Fibroblast of peridontal ligament (primary cell): ENCODE data around the gene NGFR.

ENCODE experiments used
- DNase-seq: peaks from one replicate; pipeline ENCODE4 v3.0.0-alpha.2; 2010; ENCODE audit errors: extremely low read depth

NGFR gene

DNA sequence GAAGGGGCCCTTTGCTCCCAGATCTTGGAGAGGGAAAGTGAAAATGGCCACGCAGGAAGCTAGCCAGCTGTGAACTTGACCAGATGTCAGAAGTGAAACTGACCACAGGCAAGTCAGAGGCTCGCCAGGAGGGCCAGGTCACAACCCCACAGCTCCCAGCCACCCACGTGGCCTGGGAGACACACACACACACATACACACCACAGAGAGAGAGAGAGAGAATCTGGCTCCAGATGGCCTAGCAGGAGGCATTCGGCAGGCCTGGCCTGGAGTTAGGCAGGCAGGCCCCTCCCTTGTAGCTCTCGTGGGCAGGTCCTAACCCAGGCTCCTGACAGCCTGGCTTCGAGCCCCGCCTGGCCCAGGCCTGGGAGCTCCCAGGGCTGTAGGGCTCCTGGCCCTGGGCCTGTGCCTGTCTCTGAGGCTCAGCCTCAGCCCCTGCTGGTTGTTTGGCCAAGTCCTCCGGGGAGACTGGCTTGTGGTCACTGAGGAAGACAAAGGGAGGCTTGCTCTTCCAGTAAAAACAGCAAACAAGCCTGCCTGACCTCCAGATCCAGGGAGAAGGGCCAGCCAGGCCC is 20.2 kb downstream of the NGFR start:
- DNase-seq = peak; percentile 97

DNA sequence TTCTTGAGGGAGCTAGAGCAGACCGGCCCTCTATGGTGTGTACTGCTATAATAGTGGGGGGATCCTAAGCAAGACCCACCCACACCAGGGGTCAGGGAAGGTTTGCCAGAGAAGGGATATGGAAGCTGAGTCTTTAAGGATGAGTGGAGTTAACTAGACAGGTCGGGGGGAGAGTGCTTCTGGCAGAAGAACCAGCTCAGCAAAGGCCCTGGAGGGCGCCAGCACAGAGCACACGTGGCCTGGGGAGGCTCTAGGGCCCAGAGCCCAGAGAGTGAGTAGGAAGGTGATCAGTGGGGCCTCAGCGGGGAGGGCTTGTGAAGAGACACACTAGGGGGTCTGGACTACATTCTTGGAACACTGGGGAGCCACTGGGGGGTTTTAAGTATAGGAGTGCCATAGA is 21.1 kb downstream of the NGFR start:
- DNase-seq = no peak

DNA sequence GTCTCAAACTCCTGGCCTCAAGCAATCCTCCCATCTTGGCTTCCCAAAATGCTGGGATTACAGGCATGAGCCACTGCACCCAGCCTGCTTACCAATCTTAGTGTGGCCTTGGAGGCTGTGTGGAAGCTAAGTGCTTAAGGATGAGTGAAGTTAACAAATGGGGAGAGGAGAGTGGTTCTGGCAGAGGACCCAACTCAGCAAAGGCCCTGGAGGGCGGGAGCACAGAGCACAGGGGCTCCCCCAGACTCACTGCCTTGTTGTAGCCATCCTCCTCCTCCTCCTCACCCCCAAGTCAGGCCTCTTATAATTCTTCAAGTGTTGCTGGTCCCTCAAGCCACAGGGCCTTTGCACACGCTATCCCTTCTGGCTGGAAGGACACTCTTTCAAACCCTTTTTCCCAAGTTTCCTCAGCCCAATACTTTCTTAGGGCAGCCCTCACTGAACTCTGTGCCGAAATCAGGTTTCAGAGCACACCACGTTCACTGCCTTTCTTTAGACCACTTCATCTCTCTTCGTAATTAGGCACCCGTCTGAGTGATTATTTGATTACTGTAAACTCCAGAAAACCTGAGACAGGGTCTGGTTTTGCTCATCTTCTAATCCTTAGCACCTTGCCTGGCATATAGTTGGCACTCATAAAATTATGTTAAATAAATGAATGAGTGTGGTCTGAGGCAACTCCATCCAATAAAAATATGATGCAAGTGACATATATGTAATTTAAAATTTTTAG is 23.4 kb downstream of the NGFR start:
- no peak for DNase-seq

DNA sequence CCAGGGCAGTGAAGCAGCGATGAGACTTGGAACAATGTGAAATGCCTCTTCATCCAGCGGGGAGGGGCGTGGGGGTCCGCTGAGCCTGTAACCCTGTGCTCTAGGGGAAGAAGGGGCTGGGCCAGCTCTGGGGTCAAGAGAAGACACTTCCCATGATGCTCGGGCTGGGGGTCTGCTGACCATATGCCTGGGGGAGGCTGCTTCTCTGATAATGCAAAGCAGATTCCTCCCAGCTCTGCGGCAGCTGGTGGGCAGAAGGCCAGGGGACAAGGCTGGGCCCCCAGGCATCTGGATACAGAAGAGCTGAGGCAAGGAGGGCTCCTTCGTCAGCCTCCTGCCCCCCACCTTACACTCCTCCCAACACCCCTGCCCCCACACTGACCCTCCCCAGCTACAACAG is 24.7 kb downstream of the NGFR start:
- DNase-seq = no peak

DNA sequence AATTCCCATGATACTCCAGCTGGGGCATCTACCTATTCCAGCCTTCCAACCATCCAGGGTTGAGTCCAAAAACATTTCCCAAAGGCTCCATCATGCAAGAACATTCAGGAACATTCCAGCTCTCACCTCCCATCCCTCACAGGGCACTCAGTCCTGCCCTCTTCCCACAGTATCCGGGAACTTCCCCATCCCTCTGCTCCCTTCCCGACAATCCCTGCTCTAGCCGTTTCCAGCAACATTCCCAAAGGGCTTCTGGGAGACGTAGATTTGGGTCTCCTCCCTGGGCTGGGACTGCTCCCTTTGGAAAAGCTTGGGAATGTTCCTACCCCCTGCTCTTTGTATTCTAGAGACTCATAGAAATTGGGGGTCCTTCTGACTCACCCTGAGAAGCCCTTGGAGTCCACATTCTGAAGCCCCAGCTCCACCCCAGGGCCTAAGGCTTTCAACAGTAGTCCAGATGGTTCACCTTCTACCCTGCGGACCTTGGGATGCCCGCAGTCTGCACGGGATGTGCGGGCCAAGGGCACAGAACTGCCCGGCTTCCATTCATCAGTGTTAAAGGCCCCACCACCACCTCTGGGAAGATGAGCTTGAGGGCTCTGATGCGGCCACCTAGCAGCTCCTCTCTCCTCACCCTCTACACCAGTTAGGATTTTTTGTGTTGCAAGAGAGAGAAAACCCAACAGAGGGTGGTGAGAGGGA is 25.4 kb downstream of the NGFR start:
- DNase-seq = no peak

DNA sequence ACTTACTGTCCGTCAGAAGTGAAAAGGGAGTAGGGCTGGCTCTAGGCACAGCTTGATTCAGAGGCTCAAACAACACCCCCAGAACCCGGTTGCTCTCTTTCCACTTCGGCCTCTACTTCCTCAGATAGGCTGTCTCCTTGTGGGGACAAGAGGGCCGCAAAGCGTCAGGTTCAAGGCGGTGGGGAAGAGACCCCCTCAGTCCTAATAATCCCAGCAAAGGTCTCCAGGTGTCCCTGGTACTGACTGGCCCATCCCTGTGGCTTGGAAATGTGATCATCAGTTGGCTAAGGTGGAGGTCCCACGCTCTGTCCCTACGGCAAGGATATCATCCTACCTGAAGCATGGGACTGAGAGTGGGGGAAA is 26.0 kb downstream of the NGFR start:
- no peak for DNase-seq

DNA sequence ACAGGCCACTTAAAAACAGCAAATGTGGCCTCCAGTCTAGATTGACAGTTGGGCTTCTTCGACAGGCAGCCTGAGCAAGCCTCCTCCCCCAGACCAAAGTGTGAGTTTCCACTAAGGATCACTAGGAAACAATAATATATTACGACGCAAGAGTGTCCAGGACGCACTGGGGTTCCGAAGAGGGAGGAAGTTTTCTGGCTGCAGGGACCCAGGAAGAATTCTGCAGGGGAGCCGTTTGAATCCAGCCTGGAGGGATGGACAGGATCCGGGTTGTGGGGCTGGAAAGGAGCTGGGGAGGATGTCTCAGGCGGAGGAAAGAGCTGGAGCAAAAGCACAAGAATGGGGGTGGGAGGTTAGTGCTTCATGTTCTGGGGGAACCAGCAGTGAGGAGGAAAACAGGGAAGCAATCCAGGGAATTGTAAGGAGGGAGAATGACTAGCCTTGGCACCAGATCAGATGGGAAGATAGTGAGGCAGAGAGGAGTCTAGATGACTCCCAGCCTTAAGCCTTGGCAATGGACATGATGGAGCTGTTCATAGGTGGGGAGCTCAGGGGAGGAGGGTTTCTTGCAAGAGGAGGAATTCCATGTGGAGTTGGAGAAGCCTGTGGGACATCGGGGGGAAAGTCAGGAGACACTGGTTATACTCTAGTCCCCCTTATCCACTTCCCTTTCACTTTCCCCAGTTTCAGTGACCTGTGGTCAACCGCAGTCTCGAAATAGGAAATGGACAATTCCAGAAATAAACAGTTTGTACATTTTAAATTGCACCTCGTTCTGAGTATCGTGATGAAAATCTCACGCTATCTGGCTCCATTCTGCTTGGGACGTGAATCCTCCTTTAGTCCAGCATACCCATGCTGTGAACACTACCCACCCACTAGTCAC is 26.6 kb downstream of the NGFR start:
- DNase-seq = peak; percentile 14

DNA sequence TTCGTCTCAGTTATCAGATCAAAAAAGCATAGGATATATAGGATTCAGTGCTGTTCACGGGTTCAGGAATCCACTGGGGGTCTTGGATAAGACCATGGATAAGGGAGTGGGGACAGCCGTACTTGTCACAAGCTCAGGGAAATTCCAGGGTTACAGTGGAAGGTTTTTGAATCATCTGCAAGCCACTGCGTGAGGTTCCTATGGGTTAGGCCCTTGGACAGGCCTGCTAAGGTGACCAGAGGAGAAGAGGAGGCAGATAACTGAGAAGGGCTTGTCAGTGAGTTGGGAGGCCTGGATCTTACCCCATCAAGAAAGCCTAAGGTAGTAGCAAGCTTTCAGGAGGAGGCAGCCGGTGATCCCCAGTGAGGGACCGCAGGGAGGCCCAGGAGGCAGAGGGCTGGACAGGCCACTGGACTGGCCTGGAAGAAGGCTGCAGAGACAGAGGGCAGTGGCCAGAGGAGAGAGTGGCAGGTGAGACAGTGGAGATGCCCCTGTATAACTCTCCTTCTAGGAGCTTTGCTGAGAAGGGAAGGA is 27.3 kb downstream of the NGFR start:
- DNase-seq = no peak

DNA sequence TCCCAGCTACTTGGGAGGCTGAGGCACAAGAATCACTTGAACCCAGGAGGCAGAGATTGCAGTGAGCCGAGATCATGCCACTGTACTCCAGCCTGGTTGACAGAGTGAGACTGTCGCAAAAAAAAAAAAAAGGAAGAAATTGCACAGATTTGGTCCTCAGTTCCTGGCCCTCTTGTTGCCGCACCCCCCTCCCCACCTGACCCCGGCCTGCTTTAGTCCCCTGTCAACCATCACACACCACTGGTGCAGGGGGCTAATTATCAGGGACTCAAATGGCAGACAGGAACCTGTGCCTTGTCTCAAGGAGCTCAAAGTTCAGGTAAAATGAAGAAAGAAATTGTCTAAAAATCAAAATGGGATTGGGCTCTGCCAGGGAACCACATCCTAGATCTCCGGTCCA is 28.1 kb downstream of the NGFR start:
- no peak for DNase-seq

DNA sequence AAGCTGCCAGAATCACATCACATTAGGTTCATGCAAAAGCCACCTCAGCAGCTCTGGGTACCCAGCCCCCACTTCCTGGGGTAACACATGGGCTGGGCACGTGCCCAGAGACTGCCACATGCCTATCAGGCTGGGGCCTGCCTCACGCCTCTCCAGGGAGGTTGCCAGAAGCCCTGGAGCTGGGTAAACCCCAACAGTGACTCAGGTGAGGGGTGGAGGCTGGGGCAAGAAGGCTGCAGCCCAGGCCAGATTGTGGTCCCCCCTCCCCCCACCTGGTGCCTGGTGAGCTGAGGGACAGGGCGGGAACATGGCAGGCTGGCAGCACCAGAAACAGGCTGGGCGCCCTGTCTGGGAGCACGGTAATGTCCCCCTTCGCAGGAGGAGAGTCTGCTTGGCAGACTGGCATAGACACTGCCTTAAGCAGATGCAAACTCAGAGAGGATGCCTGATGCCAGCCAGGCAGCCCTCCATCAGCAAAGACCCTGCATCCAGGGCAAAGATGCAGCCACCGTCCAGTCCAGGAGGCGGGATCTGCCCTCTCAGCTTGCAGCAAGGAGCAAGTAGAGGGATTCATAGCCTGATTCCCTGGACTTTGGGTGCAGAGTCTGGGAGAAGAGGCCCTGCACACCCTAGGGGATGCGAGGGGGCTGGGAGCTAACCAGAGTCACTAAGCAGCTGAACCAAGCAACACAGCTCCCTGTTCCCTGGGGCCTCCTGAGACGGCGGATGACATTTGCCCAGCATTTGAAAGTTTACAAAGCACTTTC is 28.8 kb downstream of the NGFR start:
- no peak for DNase-seq

DNA sequence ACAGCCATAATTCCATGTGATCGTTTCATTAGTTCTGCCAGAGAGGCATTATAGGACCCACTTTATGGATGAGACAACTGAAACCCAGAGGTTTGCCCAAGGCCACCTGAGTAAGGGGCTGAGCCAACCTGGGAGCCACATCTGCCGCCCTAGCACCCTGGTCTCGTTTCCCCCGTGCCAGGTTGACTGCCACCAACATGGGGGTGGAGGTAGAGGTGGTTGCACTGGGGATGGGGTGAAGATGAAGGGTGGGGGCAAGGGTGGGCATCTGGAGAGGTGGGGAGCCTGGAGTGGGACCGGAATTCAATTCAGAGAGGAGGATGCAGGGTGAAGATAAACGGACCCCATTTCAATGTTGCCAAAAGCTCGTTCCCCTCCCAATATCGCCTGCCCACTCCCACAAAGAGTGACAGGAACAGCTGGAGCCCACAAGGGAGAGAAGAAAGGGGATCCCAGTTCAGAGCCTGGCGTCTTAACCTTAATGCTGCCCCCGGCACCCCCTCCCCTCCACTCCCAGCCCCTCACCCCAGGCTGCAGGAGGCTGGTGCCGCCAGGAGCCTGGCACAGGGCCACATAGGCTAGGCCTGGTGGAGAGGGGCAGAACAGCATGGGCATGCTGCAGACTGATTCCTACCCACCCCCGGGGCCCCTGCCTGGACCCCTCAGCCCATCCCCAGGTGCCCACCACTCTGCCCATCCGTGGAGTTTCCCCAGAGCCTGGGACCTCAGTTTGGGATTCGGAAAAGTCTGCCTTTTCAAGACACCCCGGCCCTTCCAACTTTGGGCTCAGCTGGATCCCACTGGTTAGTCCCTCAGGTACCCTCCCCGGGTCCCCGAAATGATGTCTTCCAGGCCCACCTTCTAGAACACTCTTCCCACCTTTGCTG is 29.6 kb downstream of the NGFR start:
- DNase-seq = no peak

DNA sequence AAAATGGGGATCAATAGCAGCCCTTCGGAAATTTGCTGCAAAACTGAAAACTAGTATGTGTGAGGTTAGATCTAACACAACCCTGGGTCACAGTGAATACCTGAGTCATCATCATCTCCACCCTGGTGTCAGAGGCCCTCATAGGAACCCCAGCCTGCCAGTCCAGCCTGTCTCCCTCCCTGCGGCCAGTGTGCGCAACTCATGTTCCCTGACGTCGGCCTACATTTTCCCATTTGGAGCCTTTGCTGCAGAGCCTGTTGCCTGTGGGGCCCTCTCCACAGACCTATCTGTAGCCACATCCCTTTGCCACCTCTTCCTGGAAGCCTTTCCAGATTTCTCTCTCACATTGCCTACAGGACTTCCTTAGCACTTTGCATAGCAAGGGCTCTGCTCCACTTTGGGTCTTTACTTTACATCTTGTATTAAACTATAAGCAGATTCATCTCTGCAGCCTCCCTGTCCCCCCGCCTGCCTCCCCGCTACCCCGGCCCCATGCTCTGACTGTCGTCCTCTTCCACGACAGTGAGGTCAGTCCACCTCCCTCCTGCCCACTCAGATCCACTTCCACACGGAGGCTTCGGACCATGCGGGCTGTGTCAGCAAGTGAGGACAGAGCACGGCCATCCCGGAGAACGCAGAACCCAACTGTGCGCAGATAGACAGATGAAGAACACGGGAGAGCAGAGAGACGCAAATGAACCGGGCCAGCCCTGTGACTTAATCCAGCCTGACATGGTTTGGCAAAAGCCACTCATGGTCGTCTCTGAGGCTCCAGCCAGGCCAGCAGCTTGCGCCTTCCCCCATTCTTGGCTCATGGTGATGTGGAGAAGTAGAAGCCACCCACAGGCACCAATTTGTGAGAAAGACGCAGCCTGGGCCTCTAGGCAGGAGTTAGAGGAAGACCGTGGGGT is 31.0 kb downstream of the NGFR start:
- DNase-seq = no peak

DNA sequence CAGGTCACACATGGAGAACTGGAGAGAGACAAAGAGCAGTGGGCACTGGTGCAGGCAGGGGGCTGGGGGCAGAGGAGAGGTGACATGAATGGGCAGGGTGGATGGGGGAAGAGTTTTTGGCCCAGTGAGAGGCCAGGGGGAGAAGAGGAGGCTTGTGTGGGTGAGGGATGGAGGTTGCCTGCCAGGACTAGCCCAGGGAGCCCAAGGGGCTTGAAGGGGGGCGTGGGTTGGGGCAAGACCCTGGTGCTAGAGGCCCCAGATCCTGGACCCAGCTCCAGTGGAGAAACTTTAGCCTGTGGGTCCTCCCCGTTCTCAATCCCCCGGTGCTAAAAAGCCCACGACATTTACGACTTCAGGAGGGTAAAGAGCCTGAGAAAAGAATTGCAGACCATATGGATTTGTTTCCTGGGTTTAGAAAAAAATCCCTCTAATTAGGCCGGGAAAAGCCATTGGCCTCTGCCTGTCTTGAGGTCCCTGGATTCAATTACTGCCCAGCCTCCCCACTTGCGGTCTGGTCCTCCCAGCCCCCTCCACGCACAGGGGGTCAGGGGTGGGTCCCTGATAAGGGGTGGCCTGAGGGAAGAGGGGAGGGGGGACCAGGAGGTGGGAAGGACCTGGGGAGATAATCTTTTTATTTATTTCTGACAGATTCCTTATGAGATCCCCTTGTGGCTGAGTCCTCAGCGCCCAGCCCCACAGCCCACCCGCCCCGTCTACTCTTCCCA is 33.0 kb downstream of the NGFR start:
- no peak for DNase-seq

DNA sequence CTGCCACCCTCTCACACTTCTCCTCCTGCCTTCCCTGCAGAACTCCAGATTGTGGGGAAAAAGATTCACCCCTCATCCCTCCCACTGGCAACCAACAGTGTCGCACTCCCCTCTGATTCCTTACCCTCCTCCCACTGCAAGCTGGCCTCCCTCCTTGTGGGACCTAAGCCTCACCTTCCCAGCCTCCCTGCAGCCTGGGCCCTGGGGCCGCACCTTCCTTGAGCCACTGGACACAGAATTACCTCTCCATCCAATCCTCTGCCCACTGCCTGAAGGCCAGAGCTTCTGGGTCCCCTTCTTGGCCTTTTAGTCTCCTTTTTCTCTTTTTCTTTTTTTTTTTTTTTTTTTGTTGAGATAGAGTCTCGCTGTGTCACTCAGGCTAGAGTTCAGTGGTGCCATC is 33.9 kb downstream of the NGFR start:
- no peak for DNase-seq

DNA sequence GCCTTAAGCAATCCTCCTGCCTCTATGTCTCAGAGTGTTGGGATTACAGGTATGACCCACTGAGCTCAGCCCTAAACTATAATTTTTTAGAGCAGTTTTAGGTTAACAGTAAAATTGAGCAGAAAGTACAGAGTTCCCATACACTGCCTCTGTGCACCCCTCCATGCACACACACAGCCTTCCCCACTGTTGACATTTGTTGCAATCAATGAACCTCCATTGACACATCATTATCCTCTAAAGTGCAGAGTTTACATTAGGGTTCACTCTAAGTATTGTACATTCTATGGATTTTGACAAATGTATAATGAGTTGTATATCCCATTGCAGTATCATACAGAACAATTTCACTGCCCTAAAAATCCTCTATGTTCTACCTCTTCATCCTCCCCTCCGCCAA is 35.0 kb downstream of the NGFR start:
- no peak for DNase-seq

DNA sequence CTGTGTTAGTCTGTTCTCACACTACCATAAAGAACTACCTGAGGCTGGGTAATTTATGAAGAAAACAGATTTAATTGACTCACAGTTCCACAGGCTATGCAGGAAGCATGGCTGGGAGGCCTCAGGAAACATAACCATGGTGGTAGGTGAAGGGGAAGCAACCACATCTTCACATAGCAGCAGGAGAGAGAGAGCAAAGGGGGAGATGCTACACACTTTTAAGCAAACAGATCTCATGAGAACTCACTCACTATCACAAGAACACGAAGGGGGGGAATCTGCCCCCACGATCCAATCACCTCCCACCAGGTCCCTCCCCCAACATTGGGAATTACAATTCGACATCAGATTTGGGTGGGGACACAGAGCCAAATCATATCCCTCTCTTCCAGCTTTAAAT is 48.8 kb downstream of the NGFR start:
- no peak for DNase-seq

DNA sequence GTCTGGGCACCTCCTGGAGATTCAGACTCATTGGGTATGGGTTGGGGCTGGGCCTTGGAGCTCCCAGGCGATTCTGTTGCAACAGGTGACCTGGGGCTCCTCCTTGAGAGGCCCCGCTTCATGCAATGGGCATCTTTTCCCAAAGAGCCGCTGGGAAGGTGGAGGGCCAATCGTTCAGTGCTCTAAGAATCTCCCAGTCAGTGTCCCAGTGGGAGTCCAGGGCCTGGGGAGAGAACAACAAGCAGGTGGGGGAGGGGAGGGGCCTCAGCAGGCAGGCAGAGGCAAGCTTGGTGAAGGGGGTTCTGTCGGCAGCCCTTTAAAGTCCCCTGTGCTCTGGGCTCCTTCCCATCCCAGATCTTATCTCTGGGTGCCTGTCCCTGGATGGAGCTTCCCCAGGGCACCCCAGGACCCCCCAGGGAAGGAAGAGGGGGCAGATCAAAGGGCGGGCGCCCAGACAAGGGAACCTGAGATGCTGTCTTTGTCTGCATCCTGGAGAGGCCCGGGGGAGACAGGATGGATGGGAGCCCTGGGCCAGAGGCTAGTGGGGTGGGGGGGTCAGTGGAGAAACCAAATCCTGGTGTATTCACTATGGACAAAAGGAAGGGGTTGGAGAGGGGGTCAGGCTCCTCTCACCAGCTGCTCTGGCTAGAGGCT is 50.0 kb downstream of the NGFR start:
- no peak for DNase-seq
